T-helper 1 cell treated with Interleukin-12 subunit alpha and Interleukin-12 subunit beta and Interleukin-4 antibody, amounts not matched to agents 30 ng/mL and 1 ng/mL, for 36 hours (primary cell): ENCODE data around the gene SEZ6L. TPM values are rescaled to one million over a fixed set of nuclear protein-coding genes. Genes with fewer than 3 reads are reported as not detected.

Experiments
- intact Hi-C: fragments of 100-400 bp; cut with micrococcal nuclease; formaldehyde crosslinking; loops from one replicate; pipeline ENCODE4 v1.15.1; 2024
- total RNA-seq: library from RNA; stranded (reverse); gene quantifications from 2 replicates; pipeline ENCODE4 v1.2.3, GENCODE V29; 2022

The SEZ6L gene
- total RNA-seq, 1 donor from 2014 or later = not detected

DNA sequence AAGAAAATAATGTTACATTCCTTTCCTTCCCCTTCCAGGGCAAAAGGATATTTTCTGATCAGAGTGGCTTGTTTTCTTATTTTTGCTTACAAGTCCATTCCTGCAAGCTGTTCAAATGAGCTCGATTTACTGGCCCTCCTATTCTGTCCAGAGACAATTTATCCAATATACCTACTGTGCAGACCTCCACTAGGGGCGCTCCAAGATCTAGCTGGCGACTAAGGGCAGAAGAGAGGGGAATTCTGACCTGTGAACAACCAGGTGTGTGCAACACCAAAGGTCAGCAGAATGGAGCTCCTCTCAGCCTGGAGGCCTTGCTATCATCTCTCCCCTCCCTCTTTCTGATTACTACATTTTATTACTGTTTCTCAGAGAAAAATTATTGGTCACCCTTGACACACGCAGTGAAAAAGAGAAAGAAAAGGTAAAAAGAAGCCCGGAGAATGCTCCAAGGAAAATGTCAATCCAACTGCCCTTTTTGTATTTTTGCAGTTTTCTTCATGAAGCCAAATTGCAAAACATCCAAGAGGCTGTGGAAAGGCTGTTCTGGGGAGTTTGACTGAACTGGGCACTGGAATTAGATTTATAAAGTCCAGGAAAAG is 3.2 kb downstream of the SEZ6L start:
- intact Hi-C loops = loop anchor here (1.0 to 5.0 kb wide), 2 partner anchors 159 to 755 kb away; no protein-coding TSS in a partner anchor

DNA sequence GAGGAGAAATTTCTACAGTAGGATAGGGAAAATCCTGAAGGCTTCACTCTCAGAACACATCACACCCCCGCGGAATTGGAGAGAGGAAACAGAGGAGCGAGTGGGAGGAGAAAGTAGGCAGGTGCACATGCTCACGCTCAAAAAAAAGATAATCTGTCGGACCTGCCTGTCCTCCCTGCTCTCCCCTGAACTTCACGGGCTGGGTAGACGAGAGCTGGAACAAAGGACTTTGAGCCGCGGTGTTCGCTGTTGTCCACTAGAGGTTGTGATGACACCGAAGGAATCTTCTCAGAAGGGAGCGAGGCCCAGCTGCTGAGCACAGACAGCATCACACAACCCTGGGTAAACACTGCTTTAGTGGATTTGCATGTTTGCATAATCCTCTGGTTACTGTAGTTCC is 5.0 kb downstream of the SEZ6L start:
- intact Hi-C loops = loop anchor here (5.0 kb wide), 1 partner anchor 757 kb away; no protein-coding TSS in a partner anchor

DNA sequence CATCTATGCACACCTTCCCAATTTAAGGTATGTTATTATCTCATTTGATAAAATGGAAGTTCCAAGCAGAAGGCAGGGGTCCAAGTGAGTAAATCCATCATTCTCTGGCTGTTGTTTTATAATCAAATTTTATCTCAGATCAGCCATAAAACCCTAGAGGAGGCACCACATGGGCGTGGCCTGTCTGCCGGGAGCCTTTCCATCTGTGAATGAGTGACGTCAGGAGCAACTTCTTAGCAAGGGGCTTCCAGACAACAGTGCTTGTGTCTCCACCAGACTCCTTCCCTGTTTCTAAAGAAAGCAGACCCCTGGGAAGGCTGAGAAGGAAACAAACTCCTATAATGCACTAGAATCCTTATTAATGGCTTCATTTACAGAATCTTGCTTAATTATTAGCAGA is 13.5 kb downstream of the SEZ6L start:
- intact Hi-C loops = no loop called here

DNA sequence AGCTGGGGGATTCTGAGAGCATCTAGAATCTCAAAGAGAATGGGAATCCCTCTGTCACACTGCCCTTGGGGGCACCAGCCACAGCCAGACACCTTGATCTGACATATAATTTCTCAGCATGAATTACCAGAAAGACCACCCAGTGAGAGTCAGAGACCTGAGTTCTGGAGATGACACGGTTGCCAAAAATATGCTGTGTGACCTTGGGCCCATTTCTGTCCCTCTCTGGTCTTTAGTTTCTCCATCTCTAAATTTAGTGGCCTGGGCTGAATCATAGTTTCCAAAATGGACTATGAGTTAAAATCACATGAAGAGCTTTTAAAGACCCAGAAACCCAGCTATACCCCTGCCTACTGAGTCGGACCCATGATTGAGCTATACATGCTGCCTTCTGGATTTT is 15.9 kb downstream of the SEZ6L start:
- intact Hi-C loops = no loop called here

DNA sequence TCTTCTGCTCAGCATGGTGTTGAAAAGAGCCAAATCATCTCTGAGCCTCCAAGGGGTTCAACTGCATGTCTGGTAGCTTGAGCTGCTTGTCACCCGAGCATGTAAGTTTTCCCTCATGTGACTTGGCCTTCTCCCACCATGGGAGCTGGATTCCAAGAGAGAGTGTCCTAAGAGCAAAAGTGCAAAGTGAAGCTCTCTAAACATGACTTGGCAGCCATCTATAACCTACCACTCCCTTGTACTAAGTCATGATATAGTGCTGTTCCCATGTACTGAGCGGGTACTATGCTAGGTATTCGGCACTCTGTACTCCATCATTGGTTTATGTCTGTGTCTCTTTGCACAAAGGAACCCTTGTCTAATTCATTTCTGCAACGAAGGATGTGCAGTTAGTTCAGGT is 19.1 kb downstream of the SEZ6L start:
- intact Hi-C loops = no loop called here

DNA sequence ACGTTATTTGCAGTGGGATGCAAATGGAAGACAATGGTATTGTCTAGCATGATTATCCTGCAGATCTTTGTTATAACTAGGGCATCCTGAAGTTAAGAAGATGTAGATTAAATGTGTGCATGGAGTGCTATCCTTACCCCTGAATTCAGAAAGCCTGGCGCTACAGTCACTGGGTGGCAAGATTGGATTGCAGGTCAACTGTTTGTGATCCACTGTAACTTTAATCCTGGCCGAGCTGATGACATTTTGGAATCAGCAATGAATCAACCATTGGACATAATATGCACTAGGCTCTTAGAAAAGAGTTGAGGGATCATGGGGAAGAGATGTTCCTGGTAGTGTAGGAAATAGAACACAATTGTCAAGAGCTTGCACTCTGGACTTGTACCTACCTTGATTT is 25.1 kb downstream of the SEZ6L start:
- intact Hi-C loops = no loop called here

DNA sequence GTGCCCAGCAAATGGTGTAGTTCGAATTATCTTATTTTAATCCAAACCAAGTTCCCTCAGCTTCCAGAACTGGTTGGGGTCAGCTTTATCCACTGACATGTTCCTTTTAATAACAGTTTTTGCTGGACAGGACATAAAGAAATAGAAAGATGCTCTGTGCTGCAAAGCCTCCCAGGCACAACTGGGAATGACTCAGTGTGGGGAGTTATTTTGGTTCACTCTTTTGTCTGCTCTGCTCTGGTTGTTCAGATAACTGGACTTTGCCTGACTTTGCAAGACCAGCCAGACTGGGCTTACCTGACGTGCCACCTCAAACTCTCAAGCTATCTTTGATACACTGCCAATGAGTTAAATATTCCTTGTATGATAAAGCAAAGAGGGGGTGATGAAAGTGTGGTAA is 25.6 kb downstream of the SEZ6L start:
- intact Hi-C loops = no loop called here

DNA sequence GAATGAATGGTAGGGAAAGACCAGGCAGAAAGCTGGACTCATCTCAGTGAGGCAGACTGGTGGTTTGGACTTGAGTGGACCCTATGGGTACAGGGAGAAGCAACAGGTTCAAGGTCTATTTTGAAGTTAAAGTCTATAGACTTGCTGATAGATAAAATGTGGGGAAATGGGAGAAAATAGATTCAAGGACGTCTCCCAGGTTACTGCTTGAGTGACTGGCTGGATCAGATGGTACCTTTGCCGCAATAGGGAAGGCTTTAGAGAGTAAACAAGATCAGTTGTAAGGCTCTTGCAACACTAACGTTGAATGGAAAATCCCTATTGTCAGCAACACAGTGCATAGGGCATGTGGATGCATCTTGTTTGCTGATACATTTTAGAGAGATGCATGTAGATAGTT is 27.4 kb downstream of the SEZ6L start:
- intact Hi-C loops = no loop called here

DNA sequence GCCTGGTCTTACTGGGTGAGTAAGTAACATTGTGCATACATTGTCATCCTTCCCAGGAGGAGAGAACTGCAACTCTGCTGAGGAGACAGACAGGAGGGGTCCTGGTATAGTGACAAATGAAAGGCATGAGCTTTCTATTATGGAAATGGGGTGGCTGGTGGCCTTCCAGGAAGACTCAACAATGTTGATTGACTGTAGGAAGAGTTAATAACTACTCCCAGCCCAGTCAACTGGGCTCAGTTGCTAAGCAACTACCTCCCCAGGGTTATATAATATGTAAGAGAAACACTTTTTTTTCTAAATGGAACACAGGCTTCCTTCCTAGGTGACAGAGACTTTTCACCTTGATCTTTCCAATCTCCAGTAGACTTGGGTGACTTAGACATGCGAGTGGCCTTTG is 28.2 kb downstream of the SEZ6L start:
- intact Hi-C loops = no loop called here

DNA sequence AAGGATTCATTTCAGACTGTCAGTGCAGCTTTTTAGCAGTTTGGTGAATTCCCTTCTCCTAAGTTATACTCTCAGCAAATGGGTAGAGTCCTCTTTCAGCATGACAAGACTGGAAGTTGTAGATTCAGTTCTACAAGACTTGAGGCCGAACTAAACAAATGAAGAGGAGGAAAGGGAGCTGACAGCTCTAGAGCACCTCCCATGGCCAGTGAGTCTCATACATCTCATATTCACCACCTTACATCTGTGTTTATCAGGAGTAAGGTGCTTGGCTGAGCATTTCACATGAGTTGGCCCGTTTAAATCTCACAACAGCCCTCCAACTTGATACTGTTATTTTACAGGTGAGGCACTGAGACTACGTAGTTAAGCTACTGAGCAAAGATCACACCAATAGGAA is 30.4 kb downstream of the SEZ6L start:
- intact Hi-C loops = no loop called here

DNA sequence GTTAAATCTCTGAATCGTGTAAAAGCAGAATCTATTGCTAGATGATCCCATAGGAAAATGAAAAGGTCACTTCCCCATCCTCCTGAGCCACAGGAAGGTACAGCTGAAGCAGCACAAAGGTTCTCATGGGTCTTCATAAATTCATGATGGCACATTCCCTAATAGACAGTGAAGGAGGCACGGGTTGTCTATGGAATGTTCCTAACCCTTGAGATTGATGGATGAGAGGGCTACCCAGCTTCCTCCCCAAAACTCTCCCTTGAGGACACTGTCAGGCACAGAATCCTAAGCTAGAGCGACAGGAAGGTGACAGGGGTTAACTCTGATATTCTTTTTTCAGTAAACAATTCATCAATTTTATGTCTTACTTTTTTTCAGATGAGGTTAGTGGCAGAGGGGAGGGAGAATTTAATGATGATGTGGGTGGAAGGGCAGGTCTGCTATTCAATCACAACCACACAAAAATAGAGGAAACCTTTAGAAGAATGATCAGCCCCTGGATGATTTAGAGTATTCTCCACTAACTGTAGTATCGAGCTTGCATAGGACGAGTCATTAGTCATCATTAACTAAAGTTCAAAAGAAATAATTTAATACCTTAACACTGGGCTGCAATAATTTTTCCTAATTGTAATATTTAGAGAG is 33.1 kb downstream of the SEZ6L start:
- intact Hi-C loops = no loop called here

DNA sequence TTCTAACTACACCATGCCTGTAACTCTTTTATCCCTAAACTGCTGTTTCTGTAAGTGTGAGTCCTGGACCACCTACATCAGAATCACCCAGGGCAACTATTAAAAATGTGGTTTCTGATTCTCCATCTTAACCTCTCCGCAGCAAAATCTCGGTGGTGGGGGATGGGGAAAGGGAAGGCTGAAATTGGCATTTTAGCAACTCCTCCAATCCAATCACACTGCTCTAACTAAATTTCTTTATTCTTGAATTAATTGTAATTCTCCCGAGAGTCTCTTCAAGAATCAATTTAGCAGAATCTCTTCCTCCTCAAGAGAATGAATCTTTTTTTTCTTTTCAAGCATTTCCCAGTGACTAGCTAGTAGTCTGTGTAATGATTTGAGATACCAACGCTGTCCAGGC is 36.2 kb downstream of the SEZ6L start:
- intact Hi-C loops = no loop called here

DNA sequence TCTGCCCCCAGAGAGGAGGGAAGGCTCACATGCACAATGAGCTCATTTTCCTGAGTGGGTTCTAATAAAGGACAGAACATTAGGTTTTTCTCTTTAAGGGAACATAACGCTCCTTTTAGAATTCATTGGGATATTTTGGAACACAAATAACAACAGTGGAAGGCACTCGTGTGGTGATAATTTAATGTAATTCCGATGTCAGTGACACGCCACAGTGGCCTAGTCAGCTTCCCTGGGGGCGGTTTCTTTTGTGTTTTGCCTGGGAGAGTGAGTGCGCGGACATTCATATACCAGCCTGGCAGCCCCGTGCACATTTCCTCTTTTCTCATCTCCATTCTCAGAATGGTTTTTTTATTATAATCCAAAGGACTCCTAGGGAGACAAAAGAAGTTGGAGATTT is 41.1 kb downstream of the SEZ6L start:
- intact Hi-C loops = no loop called here

DNA sequence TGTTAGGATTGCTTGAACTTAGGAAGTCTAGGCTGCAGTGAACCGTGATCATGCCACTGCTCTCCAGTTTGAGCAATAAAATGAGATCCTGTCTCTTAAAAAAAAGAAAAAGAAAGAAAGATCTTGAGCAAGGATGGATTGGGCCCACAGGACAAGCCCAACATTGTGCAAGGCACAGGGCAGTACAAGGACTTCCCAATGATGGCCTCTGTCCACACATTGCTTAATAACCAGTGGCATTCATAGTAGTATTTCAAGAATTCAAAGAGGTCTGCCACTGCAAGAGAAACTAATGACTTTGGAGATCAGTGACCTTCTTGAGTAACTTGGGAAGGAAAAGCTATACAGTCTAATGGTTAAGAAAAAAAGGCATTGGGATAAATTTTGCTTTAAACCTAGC is 44.6 kb downstream of the SEZ6L start:
- intact Hi-C loops = no loop called here

DNA sequence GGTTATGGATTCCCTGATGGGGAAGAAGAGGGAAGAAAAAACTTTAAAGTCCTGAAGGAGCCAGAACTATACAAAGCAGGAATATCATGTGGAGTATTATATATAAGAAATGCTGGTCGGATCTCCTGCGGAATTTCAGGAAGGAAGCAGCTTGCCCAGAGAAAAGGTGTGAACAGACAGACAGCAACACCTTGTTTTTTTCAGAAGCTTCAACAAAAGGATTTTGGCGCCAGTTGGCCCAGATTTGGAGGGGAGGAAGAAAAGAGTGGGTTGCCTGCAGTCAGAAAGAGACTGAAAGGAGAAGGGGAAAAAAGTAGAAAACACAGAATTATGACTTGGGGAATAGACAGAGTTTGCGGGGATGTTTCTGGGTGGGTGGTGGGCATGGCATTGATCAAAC is 45.2 kb downstream of the SEZ6L start:
- intact Hi-C loops = no loop called here

DNA sequence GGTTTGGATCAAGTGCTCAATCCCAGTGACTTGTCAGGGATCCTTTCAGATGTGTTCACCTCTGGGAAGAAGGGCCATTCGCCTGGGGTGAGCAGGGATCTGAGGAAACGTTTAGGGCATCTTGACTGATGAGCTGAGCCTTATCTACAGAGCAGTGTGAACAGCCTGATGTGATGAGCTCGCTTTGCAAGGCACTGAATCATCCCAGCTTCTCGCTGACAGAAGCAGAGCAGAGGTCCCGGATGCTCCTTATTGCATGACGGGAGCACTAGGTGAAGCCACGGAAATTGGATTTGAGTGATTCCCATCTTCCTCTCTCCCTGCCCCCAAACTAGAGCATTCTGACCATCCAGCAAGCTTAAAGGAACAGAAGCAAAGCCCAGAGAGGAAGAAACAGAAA is 46.5 kb downstream of the SEZ6L start:
- intact Hi-C loops = no loop called here

DNA sequence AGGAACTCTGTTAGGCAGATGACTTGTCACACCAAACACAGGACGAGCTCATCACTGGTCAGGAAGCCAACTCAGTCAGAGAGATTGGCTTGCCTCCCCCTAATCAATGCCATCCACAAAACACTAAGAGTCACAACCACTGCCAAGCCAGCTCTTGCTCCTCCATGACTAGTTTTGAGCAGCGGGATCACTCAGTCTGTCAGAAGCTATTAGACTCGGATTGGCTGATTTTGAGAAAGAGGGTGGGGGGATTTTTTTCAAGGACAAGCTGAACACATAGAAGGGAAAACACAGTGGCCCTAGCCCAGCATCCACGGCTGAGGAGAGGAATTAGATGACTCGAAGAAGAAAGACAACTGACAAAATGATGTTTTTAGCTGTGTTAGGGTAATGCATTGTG is 55.9 kb downstream of the SEZ6L start:
- intact Hi-C loops = no loop called here

DNA sequence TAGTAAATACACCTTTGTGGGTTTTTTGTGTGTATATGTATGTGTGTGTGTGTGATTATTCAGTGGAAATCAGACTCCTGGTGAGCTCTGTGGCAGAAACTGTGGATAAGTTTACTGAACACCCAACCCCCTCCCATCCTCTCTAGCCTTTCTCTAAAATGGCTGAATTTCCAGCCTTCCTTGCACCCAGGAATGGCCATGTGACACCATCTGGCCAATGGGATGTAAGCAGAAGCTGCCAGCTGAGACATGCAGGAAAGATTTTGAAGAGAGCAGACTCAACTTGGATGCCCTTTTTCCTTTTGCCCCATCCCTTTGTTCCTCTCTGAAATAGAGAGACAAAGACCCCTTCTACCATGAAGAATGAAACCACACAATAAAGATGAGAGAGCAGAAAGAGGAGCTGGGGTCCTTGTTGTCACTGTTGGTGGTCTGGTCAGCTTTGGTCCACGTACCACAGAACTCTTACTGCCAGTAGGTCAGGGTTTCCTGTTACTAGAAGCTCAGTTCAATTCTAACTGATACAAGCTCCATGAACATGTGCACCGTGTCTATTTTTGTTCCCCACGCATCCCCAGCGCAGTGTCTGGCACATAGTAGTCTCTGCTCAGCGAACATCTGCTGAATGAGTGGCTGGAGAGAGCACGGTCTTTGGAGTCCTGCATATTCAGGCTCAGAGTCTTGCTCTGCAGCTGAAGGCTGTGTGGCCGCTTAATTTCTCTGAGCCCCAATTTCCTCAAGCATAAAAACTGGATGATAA is 57.5 kb downstream of the SEZ6L start:
- intact Hi-C loops = no loop called here

DNA sequence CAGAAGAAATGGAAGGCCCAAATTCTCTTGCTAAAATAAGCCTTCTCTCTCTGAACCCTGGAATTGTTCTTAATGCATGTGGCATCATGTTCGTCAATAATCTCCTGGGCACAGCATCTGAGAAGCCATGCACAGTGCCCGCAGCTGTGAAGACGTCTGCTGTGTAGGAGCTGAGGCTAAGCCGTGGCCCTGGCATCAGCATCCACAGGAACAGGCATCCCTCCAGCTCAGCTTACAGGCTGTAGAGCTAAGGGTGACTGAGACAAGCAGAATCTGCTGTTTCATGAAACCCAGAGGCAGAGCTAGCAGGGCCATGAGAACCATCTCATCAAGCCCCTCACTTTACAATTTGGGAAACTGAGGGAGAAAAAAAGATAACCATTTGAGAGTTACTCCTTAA is 60.6 kb downstream of the SEZ6L start:
- intact Hi-C loops = no loop called here

DNA sequence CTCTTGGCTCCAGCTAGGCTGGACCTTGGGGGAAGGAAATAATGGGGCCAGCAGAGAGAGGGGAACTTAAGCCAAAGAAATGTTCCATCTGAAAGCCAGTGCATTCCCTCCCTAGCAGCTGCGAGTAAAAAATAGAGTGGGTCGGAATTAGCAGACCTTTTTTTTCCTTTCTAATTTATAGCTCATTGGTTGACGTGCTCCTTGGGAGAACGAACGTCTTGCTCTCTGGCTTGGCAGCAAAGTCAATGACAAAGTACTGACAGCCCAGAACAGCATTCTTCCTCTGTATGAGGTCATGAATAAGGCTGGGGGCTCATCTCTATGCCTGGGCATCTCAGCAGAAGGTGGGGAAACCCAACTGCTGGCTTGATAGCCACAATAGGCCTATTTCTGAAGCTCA is 65.0 kb downstream of the SEZ6L start:
- intact Hi-C loops = no loop called here

DNA sequence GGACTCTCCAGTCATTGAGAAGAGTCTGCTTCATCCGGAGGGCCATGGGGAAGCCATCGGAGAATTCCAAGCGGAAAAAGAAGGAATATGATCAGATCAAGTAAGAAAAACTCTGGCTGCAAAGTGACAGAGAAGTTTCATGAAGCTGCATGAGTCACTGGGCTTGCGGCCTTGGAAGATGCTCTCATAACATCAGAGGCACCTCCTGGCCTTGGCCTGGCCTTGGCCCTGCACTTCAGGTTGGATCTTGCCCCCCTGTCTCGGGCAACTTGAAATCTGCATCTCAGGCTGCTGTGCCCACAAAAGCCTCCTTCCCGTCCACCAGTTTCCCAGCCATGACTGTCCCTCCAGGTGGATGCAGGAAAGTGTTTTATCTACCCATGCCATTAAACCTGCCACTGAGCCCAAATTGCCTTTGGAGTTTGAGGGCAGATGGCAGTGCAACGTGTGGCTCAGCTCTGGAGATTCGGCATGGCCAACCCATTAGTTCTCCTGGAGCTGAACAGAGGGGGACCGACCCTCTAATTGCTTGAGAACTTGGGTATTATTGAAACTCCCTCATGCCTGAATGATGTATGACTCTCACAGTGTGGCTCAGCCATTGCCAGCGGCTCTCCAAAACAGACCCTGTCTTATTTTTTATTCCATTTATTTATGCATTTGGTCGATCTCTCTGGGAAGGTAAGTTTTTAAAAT is 66.7 kb downstream of the SEZ6L start:
- intact Hi-C loops = no loop called here

DNA sequence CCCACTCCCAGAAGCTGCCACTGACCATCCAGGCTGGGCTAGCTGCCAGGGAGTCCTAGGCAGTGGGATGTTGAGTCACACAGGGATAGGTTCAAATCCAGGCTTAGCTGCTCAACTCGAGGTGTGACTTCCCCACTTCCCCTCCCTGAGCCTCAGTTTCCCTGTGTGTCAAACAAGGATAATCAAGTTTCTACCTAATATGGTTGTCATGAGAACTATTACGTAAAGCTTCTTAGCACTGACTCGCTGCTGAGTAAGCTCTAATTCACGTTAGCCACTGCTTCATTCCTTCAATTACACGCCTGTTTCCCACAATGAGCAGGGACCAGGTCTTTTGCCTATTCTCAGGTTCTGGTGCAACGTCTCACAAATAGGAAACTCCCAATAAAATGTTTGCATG is 67.7 kb downstream of the SEZ6L start:
- intact Hi-C loops = no loop called here
